HG03432 (cell line): ENCODE data around the gene FCER2.
"Not testable (repeated sequence)": the region's sequence is repeated elsewhere in the genome, so short reads cannot be mapped to it uniquely, and the experiment has no call there.

Experiments used
- ATAC-seq: cut with Tn5 transposase; IDR thresholded peaks from one replicate; pipeline ENCODE4 v1.9.1; 2021; ENCODE audit warnings: mild to moderate bottlenecking, moderate library complexity; ENCODE audit not compliant: unreplicated experiment

Gene FCER2, protein sequence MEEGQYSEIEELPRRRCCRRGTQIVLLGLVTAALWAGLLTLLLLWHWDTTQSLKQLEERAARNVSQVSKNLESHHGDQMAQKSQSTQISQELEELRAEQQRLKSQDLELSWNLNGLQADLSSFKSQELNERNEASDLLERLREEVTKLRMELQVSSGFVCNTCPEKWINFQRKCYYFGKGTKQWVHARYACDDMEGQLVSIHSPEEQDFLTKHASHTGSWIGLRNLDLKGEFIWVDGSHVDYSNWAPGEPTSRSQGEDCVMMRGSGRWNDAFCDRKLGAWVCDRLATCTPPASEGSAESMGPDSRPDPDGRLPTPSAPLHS

DNA sequence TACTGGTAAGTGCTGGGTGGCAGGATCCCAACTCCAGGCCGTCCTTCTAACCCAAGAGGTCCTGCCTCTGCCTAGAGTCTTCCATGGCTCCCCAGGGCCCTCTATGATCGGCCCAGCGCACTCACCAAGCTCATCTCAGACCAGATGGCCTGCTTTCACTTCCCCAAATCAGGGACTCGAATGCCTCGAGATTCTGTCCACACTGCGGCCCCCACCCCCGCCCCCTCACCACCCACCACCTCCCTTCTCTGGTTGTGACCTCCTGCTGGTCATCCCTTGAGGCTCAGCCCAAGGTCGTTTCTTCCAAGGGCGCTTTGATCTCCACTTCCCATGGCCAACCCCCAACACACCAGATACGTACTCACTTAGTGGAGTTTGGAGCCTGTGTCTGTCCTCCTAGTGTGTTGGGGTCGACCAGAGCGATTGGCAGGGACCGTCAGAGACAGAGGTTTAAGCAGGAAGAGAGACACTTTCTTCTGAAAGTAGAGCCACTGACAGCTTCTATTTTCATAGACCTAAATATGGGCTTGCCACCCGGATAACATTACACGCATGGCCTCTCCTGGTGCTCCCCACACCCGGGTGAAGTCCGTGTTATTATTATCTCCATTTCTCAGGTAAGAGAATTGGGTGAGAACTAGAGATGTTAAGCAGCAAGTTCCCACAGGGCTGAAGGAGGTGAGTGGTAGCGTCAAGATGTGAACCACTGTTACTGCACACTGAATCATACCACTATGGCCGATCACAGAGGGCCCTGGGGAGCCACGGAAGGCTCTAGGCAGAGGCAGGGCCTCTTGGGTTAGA lies at the start of gene FCER2:
Gene FCER2, minus strand, starts transcription at position 478 of the 804 bp plus-strand sequence. CDS start 2,371 bp downstream, outside the sequence.
- ATAC-seq = peak; percentile 48

GRCh38 chr19:7751157-7751783 lies 49.3 kb upstream of the FCER2 start:
- no peak for ATAC-seq

DNA sequence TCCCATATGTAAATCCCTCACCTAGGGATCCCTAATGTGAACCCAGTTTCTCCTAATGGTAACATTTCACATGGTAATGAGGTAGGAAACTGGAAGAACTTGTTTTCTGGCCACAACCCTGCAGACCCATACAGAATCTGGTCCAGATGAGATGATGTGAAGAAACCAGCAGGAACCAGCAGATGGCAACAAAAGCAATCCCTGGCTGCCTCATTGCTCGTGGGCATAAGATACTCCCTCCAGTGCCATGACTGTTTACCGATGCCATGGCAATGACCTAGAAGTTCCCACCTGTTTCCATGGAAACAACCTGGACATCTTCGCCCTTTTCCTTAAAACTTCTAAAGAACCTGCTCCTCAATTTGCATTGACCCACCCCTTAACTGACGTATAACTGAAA lies 46.8 kb upstream of the FCER2 start:
- no peak for ATAC-seq

GRCh38 chr19:7748171-7748570 lies 46.2 kb upstream of the FCER2 start:
- no peak for ATAC-seq

GRCh38 chr19:7746903-7747884 lies 45.3 kb upstream of the FCER2 start, which contains the start of gene CD209:
Gene CD209 (minus strand): TSS chr19:7747534. CDS start chr19:7747511, 23 bp downstream.
- ATAC-seq = no peak

GRCh38 chr19:7746306-7746705 lies 44.4 kb upstream of the FCER2 start:
- ATAC-seq = not testable (repeated sequence)

DNA sequence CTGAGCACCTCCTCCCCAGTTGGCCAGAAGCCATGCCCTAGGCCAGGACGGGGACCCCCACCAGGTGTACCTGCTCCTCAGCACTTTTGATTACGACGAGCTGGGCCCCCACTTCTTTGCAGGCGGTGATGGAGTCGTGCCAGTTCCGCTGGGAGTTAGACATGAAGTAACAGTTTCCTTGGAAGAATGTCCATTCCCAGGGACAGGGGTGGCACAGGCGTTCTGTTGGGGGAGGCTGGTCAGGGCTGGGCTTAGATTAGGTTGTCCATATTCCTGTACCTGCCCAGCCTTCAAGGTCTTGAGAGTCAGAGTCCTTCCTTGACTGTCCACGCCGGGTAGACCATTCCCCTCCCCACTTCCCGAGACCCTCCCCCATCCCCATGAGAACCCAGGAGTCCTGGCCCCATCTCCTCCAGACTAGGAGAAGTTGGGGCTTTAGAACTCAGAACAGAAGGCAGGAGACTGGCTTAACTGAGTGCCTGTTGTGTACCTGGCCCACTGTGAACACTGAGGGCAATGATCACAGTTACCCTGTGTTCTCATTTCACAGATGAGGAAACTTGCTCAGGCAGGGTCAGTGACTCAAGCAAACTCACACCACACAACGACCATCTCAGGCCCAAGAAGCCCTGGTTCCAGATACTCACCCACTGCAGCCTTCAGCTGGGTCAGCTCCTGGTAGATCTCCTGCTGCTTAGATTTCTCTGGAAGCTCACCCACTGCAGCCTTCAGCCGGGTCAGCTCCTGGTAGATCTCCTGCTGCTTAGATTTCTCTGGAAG lies 43.1 kb upstream of the FCER2 start:
- ATAC-seq = no peak

DNA sequence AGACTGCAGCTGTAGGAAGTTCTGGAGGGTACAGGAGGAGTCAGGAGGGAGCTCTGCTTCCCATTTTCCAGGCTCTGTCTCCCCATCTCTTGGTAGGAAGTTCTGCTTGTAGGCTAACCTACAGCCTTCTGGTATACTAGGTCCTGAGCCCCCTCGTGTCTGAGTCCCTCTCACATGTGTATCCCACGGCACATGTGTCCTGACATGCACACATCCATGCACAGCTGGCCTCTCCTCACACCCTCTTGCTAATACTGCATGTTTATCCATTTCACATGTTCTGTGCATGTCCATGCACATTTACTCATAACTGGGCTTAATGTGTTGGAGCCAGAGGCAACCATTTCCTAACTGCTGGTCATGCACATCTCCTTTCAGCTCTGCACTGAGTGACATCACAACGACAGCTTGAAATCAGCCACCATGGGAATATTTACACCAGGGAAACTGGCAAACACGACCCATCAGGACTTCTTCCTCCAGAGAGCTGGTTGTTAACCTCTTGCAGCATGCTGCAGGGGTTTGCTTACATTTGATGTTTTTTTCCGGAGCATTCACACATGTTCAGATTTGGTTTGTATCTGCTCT lies 42.4 kb upstream of the FCER2 start:
- ATAC-seq = no peak

DNA sequence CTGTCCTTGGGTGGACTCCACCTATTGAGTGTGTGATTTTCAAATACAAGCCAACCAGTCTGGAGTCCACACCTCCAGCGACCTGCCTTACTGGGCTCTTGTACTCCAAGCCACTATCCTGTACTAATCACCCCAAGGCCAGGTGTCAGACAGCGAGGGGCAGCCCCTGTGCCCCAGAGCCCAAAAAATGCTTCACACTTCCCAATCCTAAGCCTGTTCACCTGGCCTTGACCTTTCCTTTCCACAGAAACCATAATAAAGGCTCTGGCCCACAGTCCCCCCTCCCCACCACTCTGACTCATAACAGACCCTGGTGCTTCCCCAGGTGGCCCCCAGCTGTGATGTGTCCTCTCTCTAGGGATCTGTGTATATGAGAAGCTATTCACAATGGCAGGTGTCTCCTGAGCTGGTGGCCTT lies 41.5 kb upstream of the FCER2 start:
- peak; percentile 61 for ATAC-seq

DNA sequence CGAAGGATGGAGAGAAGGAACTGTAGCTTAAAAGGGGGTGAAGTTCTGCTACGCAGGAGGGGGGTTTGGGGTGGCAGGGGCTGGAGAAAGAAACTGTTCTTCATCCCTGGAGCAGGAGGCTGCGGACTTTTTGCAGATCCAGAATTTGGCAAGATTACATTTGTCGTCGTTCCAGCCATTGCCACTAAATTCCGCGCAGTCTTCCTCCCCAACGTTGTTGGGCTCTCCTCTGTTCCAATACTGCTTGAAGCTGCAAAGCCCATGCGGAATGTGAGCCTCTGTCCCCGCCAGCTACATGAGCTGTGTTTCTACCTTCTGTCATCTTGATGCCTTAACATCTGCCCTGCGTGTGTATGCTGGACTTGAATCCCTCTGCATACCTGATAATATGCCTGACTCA lies 41.1 kb upstream of the FCER2 start:
- ATAC-seq = no peak

GRCh38 chr19:7742575-7742974 lies 40.6 kb upstream of the FCER2 start:
- ATAC-seq = no peak

- no peak for ATAC-seq
These were observed 38.7 kb upstream of the FCER2 start for GRCh38 chr19:7740682-7741054.

GRCh38 chr19:7739801-7740681 lies 38.1 kb upstream of the FCER2 start:
- ATAC-seq = no peak

GRCh38 chr19:7739211-7739755 lies 37.4 kb upstream of the FCER2 start:
- no peak for ATAC-seq

DNA sequence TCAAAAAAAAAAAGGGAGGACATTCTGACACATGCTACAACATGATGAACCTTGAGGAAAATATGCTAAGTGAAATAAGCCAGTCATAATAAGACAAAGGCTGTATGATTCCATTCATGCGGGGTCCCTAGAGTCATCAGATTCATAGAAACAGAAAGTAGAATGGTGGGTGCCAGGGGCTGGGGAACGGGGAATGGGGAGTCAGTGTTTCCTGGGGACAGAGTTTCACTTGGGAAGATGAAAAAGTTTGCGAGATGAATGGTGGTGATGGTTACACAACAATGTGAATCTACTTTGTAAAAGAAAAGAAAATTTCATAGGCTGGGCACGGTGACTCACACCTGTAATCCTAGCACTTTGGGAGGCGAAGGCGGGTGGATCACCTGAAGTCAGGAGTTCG lies 36.1 kb upstream of the FCER2 start:
- no peak for ATAC-seq

DNA sequence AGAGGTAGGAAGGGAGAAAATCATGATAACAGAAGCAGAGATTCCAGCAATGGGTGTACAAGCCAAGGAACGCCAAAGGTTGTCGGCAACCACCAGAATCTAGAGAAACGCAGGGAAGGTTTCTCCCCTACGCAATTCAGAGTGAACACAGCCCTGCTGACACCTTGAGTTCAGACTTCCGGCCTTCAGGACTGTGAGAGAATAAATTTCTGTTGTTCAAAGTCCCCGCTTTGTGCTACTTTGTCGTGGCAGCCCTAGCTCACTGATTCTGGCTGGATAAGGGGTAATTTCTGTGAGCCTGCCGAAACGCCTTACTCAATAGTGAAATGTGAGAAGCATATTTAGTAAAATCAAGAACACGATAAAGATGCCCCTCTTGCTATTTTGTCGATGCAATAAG lies 35.3 kb upstream of the FCER2 start:
- ATAC-seq = no peak

- no peak for ATAC-seq
These were observed 34.2 kb upstream of the FCER2 start for GRCh38 chr19:7736148-7736547.
